K562 (cell line): ENCODE data around the gene VPS11. TPM values are rescaled to one million over a fixed set of nuclear protein-coding genes. Genes with fewer than 3 reads are reported as not detected.

Experiments
- EWSR1 ChIP-seq: fragments of 450-650 bp; IDR thresholded peaks from 2 replicates; pipeline ENCODE4 v1.6.1; 2018; ENCODE audit warnings: borderline replicate concordance, mild to moderate bottlenecking, low read depth, moderate library complexity; ENCODE audit not compliant: partially characterized antibody
- RBM17 ChIP-seq: fragments of 200-400 bp; formaldehyde crosslinking; IDR thresholded peaks from 2 replicates; pipeline ENCODE4 v1.6.1; 2017; ENCODE audit warnings: low read depth, mild to moderate bottlenecking, low read length, borderline replicate concordance
- SIX5 ChIP-seq, 2 experiments: IDR thresholded peaks; 2 replicates each; pipeline ENCODE4 v1.6.1; 2011; ENCODE audit warnings: low read length in 2 of 2, borderline replicate concordance in 1 of 2, low read depth in 1 of 2, mild to moderate bottlenecking in 1 of 2, moderate library complexity in 1 of 2; ENCODE audit not compliant: insufficient read depth in 1 of 2
- SNRNP70 ChIP-seq: fragments of 200-400 bp; formaldehyde crosslinking; optimal IDR thresholded peaks from 2 replicates; pipeline ENCODE3; 2017; ENCODE audit warnings: low read depth, low read length
- THRAP3 ChIP-seq: fragments of 450-650 bp; IDR thresholded peaks from 2 replicates; pipeline ENCODE4 v1.6.1; 2016; ENCODE audit warnings: mild to moderate bottlenecking, inconsistent platforms, borderline replicate concordance
- ZEB2 ChIP-seq: fragments of 450-650 bp; IDR thresholded peaks from 2 replicates; pipeline ENCODE4 v1.6.1; 2016
- polyA plus RNA-seq, 8 experiments: library from polyadenylated mRNA; depleted of rRNA in 4 of 8; stranded (reverse) in 5 of 8; unstranded in 3 of 8; fragments of >200 nt; fragmentation: Nextera tagmentation in 2 of 8; fragmentation: Illumina TruSeq in 1 of 8; extraction: Ambion mirVana in 2 of 8; extraction: Trizol in 1 of 8; gene quantifications; 2 replicates each; pipeline versions ENCODE4 v1.2.1 to v1.2.3, GENCODE V29; 2011 to 2014; ENCODE audit warnings: inconsistent platforms in 1 of 8, missing spikeins in 1 of 8
- total RNA-seq, 7 experiments: library from RNA; depleted of rRNA in 6 of 7; stranded (reverse); fragments of >200 nt in 6 of 7; fragmentation: Illumina TruSeq in 2 of 7; extraction: Trizol in 2 of 7; gene quantifications; 2 replicates each; pipeline versions ENCODE4 v1.2.1 to v1.2.3, GENCODE V29; 2011 to 2021; ENCODE audit warnings: low replicate concordance in 1 of 7
- TF ChIP-seq, protein P1 (sequence below): fragments of 450-650 bp; formaldehyde crosslinking; IDR thresholded peaks from 2 replicates; pipeline ENCODE4 v1.4.0; 2022; ENCODE audit warnings: mild to moderate bottlenecking, moderate library complexity
- TF ChIP-seq, protein P2 (sequence below): fragments of 450-650 bp; IDR thresholded peaks from 2 replicates; pipeline ENCODE4 v1.6.1; 2016; ENCODE audit warnings: mild to moderate bottlenecking, moderate library complexity
- TF ChIP-seq, protein P3 (sequence below): fragments of 200-800 bp; sonication (Bioruptor generic); IDR thresholded peaks from 2 replicates; pipeline ENCODE4 v1.6.1; 2017; ENCODE audit warnings: missing genetic modification characterization, missing compliant biosample characterization

The VPS11 gene
- total and polyA plus RNA-seq, 9 of the 15 experiments (the other 6 are each of a cell fraction or from before 2014, with no cell fraction given) = 14.1 to 35.5 (median 27.5) TPM

DNA sequence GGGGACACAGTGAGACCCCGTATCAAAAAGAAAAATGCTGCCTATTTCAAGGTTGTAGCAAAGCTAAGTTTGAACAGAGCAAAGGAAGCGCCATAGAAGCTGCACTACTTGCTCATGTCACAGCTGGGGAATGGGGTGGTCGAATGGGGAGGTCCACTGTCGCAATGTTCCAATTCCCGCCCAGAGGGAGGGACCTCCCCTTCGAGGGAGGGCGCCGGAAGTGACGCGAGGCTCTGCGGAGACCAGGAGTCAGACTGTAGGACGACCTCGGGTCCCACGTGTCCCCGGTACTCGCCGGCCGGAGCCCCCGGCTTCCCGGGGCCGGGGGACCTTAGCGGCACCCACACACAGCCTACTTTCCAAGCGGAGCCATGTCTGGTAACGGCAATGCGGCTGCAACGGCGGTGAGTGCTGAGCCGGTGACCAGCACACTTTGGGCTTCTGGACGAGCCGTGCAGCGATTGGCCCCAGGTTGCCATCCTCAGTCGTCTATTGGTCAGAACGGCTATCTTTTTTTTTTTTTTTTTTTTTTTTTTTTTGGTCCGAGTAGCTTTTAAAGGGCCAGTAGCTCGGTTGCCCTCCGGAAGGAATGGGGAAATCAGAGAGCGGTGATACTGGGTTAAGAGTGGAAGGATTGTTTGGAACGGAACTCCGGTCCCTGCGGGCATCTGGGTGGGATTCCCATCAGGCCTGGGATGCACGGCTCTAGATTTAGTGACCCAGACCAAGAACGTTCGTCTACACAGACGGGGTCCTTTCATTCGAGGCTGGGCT is 17.2 kb downstream of the VPS11 start, which contains the start of gene HMBS (continued):
- no peak for TF ChIP-seq RBM17
- no peak for TF ChIP-seq EWSR1
- TF ChIP-seq, protein P1, sequence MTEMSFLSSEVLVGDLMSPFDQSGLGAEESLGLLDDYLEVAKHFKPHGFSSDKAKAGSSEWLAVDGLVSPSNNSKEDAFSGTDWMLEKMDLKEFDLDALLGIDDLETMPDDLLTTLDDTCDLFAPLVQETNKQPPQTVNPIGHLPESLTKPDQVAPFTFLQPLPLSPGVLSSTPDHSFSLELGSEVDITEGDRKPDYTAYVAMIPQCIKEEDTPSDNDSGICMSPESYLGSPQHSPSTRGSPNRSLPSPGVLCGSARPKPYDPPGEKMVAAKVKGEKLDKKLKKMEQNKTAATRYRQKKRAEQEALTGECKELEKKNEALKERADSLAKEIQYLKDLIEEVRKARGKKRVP = 0 out of 2 replicates have a peak, but pooled peaks have one; percentile 39
- no peak for TF ChIP-seq ZEB2
- TF ChIP-seq, protein P2, sequence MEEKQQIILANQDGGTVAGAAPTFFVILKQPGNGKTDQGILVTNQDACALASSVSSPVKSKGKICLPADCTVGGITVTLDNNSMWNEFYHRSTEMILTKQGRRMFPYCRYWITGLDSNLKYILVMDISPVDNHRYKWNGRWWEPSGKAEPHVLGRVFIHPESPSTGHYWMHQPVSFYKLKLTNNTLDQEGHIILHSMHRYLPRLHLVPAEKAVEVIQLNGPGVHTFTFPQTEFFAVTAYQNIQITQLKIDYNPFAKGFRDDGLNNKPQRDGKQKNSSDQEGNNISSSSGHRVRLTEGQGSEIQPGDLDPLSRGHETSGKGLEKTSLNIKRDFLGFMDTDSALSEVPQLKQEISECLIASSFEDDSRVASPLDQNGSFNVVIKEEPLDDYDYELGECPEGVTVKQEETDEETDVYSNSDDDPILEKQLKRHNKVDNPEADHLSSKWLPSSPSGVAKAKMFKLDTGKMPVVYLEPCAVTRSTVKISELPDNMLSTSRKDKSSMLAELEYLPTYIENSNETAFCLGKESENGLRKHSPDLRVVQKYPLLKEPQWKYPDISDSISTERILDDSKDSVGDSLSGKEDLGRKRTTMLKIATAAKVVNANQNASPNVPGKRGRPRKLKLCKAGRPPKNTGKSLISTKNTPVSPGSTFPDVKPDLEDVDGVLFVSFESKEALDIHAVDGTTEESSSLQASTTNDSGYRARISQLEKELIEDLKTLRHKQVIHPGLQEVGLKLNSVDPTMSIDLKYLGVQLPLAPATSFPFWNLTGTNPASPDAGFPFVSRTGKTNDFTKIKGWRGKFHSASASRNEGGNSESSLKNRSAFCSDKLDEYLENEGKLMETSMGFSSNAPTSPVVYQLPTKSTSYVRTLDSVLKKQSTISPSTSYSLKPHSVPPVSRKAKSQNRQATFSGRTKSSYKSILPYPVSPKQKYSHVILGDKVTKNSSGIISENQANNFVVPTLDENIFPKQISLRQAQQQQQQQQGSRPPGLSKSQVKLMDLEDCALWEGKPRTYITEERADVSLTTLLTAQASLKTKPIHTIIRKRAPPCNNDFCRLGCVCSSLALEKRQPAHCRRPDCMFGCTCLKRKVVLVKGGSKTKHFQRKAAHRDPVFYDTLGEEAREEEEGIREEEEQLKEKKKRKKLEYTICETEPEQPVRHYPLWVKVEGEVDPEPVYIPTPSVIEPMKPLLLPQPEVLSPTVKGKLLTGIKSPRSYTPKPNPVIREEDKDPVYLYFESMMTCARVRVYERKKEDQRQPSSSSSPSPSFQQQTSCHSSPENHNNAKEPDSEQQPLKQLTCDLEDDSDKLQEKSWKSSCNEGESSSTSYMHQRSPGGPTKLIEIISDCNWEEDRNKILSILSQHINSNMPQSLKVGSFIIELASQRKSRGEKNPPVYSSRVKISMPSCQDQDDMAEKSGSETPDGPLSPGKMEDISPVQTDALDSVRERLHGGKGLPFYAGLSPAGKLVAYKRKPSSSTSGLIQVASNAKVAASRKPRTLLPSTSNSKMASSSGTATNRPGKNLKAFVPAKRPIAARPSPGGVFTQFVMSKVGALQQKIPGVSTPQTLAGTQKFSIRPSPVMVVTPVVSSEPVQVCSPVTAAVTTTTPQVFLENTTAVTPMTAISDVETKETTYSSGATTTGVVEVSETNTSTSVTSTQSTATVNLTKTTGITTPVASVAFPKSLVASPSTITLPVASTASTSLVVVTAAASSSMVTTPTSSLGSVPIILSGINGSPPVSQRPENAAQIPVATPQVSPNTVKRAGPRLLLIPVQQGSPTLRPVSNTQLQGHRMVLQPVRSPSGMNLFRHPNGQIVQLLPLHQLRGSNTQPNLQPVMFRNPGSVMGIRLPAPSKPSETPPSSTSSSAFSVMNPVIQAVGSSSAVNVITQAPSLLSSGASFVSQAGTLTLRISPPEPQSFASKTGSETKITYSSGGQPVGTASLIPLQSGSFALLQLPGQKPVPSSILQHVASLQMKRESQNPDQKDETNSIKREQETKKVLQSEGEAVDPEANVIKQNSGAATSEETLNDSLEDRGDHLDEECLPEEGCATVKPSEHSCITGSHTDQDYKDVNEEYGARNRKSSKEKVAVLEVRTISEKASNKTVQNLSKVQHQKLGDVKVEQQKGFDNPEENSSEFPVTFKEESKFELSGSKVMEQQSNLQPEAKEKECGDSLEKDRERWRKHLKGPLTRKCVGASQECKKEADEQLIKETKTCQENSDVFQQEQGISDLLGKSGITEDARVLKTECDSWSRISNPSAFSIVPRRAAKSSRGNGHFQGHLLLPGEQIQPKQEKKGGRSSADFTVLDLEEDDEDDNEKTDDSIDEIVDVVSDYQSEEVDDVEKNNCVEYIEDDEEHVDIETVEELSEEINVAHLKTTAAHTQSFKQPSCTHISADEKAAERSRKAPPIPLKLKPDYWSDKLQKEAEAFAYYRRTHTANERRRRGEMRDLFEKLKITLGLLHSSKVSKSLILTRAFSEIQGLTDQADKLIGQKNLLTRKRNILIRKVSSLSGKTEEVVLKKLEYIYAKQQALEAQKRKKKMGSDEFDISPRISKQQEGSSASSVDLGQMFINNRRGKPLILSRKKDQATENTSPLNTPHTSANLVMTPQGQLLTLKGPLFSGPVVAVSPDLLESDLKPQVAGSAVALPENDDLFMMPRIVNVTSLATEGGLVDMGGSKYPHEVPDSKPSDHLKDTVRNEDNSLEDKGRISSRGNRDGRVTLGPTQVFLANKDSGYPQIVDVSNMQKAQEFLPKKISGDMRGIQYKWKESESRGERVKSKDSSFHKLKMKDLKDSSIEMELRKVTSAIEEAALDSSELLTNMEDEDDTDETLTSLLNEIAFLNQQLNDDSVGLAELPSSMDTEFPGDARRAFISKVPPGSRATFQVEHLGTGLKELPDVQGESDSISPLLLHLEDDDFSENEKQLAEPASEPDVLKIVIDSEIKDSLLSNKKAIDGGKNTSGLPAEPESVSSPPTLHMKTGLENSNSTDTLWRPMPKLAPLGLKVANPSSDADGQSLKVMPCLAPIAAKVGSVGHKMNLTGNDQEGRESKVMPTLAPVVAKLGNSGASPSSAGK = peak; percentile 81
- no peak for TF ChIP-seq SIX5 (IDR thresholded peaks at IDR 0.05; ENCODE audit: borderline replicate concordance in 1 of 2, insufficient read depth in 1 of 2, low read depth in 1 of 2, low read length in 2 of 2)
- TF ChIP-seq, protein P3, sequence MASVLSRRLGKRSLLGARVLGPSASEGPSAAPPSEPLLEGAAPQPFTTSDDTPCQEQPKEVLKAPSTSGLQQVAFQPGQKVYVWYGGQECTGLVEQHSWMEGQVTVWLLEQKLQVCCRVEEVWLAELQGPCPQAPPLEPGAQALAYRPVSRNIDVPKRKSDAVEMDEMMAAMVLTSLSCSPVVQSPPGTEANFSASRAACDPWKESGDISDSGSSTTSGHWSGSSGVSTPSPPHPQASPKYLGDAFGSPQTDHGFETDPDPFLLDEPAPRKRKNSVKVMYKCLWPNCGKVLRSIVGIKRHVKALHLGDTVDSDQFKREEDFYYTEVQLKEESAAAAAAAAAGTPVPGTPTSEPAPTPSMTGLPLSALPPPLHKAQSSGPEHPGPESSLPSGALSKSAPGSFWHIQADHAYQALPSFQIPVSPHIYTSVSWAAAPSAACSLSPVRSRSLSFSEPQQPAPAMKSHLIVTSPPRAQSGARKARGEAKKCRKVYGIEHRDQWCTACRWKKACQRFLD = 0 out of 2 replicates have a peak, but pooled peaks have one; percentile 52
- TF ChIP-seq SNRNP70 = no peak
- no peak for TF ChIP-seq THRAP3
